Small intestine (tissue), 7 donors: ENCODE data around the gene CATSPER1. TPM values are rescaled to one million over a fixed set of nuclear protein-coding genes. Genes with fewer than 3 reads are reported as not detected.
A peak's percentile ranks its signal among the peaks of the same experiment; 100 is the strongest.

ENCODE experiments used
- DNase-seq, 2 donors: peaks; one replicate each; pipeline versions ENCODE4 v3.0.0 to v3.0.0-alpha.2; 2013
- FAIRE-seq: peaks from 2 replicates; lab custom pipeline; 2012; peaks lifted over from hg19 to GRCh38; lab: Jason Lieb, UNC
- H3K27ac ChIP-seq, 3 donors: one replicate each; pipeline ENCODE4 v1.5.1; 2013; ENCODE audit warnings: low read length in 2 of 3, mild to moderate bottlenecking in 2 of 3, control low read depth in 1 of 3, inconsistent platforms in 1 of 3, low read depth in 1 of 3, moderate library complexity in 1 of 3
- H3K27me3 ChIP-seq, 3 donors: one replicate each; pipeline ENCODE4 v1.6.1; 2013; ENCODE audit warnings: low read length in 3 of 3, inconsistent platforms in 1 of 3; ENCODE audit not compliant: control insufficient read depth in 3 of 3, insufficient read depth in 3 of 3
- H3K36me3 ChIP-seq, 3 donors: one replicate each; pipeline ENCODE4 v1.6.1; 2013; ENCODE audit warnings: low read length in 3 of 3, inconsistent platforms in 1 of 3, low read depth in 1 of 3, mild to moderate bottlenecking in 1 of 3, moderate library complexity in 1 of 3; ENCODE audit not compliant: control insufficient read depth in 3 of 3, insufficient read depth in 2 of 3
- H3K4me1 ChIP-seq, 3 donors: one replicate each; pipeline ENCODE4 v1.6.1; 2013; ENCODE audit warnings: low read length in 2 of 3, inconsistent platforms in 1 of 3, low read depth in 1 of 3, mild to moderate bottlenecking in 1 of 3, moderate library complexity in 1 of 3; ENCODE audit not compliant: control insufficient read depth in 3 of 3, insufficient read depth in 2 of 3
- H3K4me3 ChIP-seq, 3 donors: one replicate each; pipeline ENCODE4 v1.5.1; 2013; ENCODE audit warnings: low read length in 3 of 3, control low read depth in 1 of 3, inconsistent platforms in 1 of 3, low read depth in 1 of 3, mild to moderate bottlenecking in 1 of 3, moderate library complexity in 1 of 3
- H3K9me3 ChIP-seq, 2 donors: one replicate each; pipeline ENCODE4 v1.6.1; 2013; ENCODE audit warnings: low read depth in 1 of 2, low read length in 1 of 2; ENCODE audit not compliant: control insufficient read depth in 2 of 2, insufficient read depth in 1 of 2
- WGBS, 3 donors: extraction: QIAGEN DNeasy Blood & Tissue Kit; methylation state at CpG; one replicate each; pipeline ENCODE4 v1.1.7; 2013; 5-methylcytosine and 5-hydroxymethylcytosine counted together
- polyA plus RNA-seq, 4 donors: library from polyadenylated mRNA; stranded (reverse) in 3 of 4; unstranded in 1 of 4; fragments of 200-250 nt in 3 of 4; fragments of 120-200 nt in 1 of 4; gene quantifications; one replicate each; pipeline versions ENCODE4 v1.2.1 to v1.2.3, GENCODE V29; 2013
- donor health status: healthy with polysubstance abuse.
- donor health status: control.
- donor health status: control.
- donor health status: Bipolar disorder and iron deficiency.
- donor health status: healthy.

Gene CATSPER1
- polyA plus RNA-seq, 4 donors, result 0.04 TPM; not detected in 3

DNA sequence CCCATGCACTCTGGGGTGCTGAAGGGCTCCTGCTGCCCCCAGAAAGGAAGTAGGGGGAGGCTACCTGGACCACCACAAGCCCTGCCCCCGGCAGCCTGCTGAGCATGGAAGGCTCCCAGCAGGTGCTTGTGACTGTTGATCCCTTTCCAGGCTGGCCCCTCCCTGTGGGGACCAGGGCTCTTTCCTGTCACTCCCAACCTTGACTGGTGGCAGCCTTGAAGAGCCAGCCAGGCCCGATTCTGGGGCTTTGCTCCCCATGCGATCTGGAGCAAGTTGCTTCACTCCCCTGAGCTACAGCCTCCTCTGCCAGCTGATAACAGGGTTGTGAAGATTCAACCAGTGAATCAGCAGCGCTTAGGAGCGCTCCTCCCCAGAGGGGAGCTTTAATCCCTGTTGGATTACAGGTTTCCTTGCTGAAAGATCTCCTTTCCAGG, 19.1 kb downstream of the CATSPER1 start:
- Histone ChIP-seq H3K27ac (no peak overlapping the region), H3K4me3 (no peak overlapping the region), H3K9me3 (no peaks in the 10 kb centered on the region), H3K27me3 (peaks cover 0 to 37% (median 6%) of the 10 kb centered on the region in 3 donors), H3K36me3 (peaks cover 0 to 38% (median 2%) of the 10 kb centered on the region in 3 donors), H3K4me1 (peaks cover 2 to 7% (median 2%) of the 10 kb centered on the region in 3 donors)
- DNase-seq (no peak), FAIRE-seq (no peak)
- 42 to 48% (median 46%) methylated on average over 5 of the region's 5 CpGs for WGBS, 3 donors

DNA sequence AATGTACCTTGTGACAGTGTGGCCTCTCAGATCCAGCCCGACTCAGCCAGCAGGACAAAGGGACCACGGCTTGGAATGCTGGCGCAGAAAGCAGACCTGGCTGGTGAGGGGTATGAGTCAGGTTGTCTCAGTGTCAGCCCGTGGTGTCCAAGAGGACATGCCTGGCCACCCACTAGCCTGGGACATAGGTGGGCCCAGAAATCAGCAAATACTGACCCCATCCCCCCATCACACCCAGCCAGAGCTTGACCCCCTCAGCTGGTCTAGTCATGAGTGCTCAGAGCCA, 19.4 kb downstream of the CATSPER1 start:
- H3K4me1 ChIP-seq, result peaks cover 0 to 7% (median 2%) of the 10 kb centered on the region in 3 donors
- peaks cover 0 to 33% (median 3%) of the 10 kb centered on the region in 3 donors for H3K27me3 ChIP-seq
- no peak overlapping the region for H3K27ac ChIP-seq
- no peak for FAIRE-seq
- H3K4me3 ChIP-seq, result no peak overlapping the region
- peaks cover 0 to 38% (median 2%) of the 10 kb centered on the region in 3 donors for H3K36me3 ChIP-seq
- WGBS, 3 donors, result 80 to 81% (median 81%) methylated on average over 4 of the region's 4 CpGs
- H3K9me3 ChIP-seq, result no peaks in the 10 kb centered on the region
- no peak for DNase-seq

- Histone ChIP-seq H3K27me3 (peaks cover 0 to 28% (median 2%) of the 10 kb centered on the region in 3 donors), H3K4me3 (no peak overlapping the region), H3K27ac (no peak overlapping the region), H3K4me1 (peaks cover 0 to 7% (median 2%) of the 10 kb centered on the region in 3 donors), H3K9me3 (no peaks in the 10 kb centered on the region), H3K36me3 (peaks cover 0 to 38% (median 2%) of the 10 kb centered on the region in 3 donors)
- no peak for DNase-seq
- 87 to 92% (median 87%) methylated on average over 13 of the region's 13 CpGs for WGBS, 3 donors
- no peak for FAIRE-seq
Observed at GRCh38 chr11:66006134-66006890, 20.0 kb downstream of the CATSPER1 start.

- Histone ChIP-seq H3K36me3 (peaks cover 5 to 49% (median 8%) of the 10 kb centered on the region in 3 donors), H3K4me1 (peaks cover 0 to 7% (median 2%) of the 10 kb centered on the region in 3 donors), H3K4me3 (no peak overlapping the region), H3K27ac (no peak overlapping the region), H3K9me3 (no peaks in the 10 kb centered on the region), H3K27me3 (peaks cover 0 to 10% (median 0%) of the 10 kb centered on the region in 3 donors)
- WGBS, 3 donors, result 66 to 74% (median 70%) methylated on average over 4 of the region's 4 CpGs
- FAIRE-seq (no peak), DNase-seq (no peak)
Observed at GRCh38 chr11:66004186-66004585, 22.1 kb downstream of the CATSPER1 start.

GRCh38 chr11:66003291-66003690, 23.0 kb downstream of the CATSPER1 start:
- Histone ChIP-seq H3K27me3 (peaks cover 0 to 5% (median 0%) of the 10 kb centered on the region in 3 donors), H3K9me3 (no peaks in the 10 kb centered on the region), H3K36me3 (peaks cover 11 to 56% (median 12%) of the 10 kb centered on the region in 3 donors), H3K27ac (peak overlapping the region in 1 of 3 donors; percentile 97), H3K4me3 (peak overlapping the region in 2 of 3 donors; percentile 61 to 85), H3K4me1 (peaks cover 0 to 7% (median 2%) of the 10 kb centered on the region in 3 donors)
- DNase-seq (no peak), FAIRE-seq (no peak)
- WGBS, 3 donors, result 40 to 79% (median 45%) methylated on average over 6 of the region's 6 CpGs

DNA sequence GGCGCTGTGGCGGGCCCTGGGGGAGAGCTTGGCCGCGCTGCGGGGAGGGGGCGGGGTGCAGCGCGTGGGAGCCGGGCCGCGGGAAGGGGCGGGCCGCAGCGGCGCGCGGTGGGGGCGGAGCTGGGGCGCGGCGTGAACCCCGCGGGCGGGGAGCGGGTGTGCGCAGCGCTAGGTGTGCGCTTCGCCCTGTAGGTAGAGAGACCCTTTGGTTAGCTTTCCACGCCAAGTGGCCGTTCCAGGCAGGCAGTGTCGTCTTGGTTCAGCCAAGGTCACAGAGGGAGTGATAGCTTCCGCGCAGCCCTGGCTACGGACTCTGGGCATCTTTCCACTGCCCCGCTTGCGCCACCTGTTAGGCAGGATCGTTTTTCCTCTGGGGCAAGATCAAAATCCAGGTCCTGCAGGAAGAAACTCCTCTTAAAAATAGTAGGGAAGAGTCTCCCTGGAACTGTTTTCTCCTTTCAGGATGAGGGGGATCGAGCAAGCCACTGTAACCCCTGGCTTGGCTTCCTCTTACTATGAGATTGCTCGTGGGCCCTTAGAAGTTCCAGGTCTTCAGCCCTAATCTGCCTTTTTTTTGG, 23.5 kb downstream of the CATSPER1 start:
- H3K9me3 ChIP-seq, result no peaks in the 10 kb centered on the region
- no peak for FAIRE-seq
- H3K4me1 ChIP-seq, result peaks cover 0 to 7% (median 2%) of the 10 kb centered on the region in 3 donors
- H3K4me3 ChIP-seq, result peak overlapping the region; percentile 61 to 85 (median 80)
- H3K27ac ChIP-seq, result peak overlapping the region; percentile 85 to 98 (median 97)
- WGBS, 3 donors, result 0% methylated on average over 15 to 40 of the region's 40 CpGs
- no peaks in the 10 kb centered on the region for H3K27me3 ChIP-seq
- DNase-seq, result no peak
- peaks cover 16 to 61% (median 17%) of the 10 kb centered on the region in 3 donors for H3K36me3 ChIP-seq

DNA sequence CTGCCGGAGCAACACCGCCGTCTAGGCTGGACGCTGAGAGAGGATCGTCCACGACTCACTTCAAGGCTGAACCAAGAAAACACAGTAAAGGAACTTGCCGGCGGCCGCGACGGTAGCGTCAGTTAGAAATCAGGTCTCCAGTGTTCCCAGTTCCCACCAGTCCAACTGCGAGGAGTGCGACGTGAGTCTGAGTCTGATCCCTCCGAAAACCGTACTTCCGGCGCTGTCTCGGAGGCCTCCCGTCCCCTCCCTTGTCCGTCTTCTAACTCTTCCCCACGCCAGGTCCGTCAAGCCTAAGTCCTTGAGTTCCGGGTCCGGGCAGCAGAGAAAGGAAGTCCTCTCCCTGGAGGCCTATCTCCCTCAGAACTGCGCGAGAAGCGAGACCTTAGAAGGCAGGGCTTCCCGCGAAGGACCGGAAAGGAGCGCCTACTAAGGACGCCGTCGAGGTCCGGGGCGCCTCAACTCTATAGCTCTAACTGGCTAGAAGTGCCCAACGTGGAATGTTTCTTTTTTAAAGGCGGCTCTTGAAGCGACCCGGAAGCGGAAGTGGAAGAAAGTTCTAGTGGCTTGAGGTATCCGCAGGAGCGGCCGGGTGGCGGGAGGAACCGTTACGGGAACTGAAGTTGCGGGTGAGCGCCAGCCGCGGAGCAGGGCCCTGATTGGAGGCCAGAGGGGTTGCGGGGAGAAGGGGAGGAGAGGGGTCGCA, 24.2 kb downstream of the CATSPER1 start, which contains the start of the genes BANF1 and EIF1AD:
BANF1 (plus strand) TSS at position 562 of the 706 bp plus-strand sequence. CDS start 748 bp downstream, outside the sequence.
EIF1AD (minus strand) TSS at position 216 of the 706 bp plus-strand sequence. CDS start 1,768 bp downstream, outside the sequence.
- H3K27ac ChIP-seq, result peak within 1 kb of the TSS; percentile 85 to 98 (median 97)
- no peaks in the 10 kb centered on the region for H3K27me3 ChIP-seq
- H3K4me3 ChIP-seq, result peak within 1 kb of the TSS; percentile 61 to 85 (median 80)
- no peak for FAIRE-seq
- peak; percentile 97 to 99 for DNase-seq
- 0% methylated on average over 54 to 55 of the region's 55 CpGs for WGBS, 3 donors
- H3K4me1 ChIP-seq, result peaks cover 0 to 7% (median 2%) of the 10 kb centered on the region in 3 donors
- H3K36me3 ChIP-seq, result peaks cover 20 to 62% (median 21%) of the 10 kb centered on the region in 3 donors
- H3K9me3 ChIP-seq, result no peaks in the 10 kb centered on the region

DNA sequence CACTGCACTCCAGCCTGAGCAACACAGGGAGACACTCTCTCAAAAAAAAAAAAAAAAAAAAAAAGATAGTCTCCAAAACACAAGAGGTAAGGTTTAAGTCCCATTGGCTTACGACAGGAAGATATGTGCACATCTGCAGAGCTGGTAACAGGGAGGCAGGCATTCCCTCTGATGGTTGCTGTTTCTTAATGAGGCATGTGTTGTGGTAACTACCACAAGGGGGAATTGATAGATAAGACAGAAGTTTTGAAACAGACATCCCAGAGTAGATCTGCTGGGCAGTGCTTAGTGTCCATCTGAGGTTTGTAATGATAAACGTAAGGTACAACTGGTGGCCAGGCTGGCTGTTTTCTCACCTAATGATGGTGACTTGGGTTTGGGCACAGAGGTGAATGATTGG, 29.0 kb downstream of the CATSPER1 start:
- no peaks in the 10 kb centered on the region for H3K27me3 ChIP-seq
- FAIRE-seq, result no peak
- H3K4me1 ChIP-seq, result no peaks in the 10 kb centered on the region
- DNase-seq, result no peak
- H3K27ac ChIP-seq, result no peak overlapping the region
- H3K4me3 ChIP-seq, result no peak overlapping the region
- H3K9me3 ChIP-seq, result no peaks in the 10 kb centered on the region
- WGBS, 3 donors, result 87 to 92% (median 90%) methylated on average over 2 of the region's 2 CpGs
- peaks cover 19 to 38% (median 21%) of the 10 kb centered on the region in 3 donors for H3K36me3 ChIP-seq
